HG02870 (cell line): ENCODE data around the gene RNF40.
A peak's percentile ranks its signal among the peaks of the same experiment; 100 is the strongest.
"Not testable (repeated sequence)": the region's sequence is repeated elsewhere in the genome, so short reads cannot be mapped to it uniquely, and the experiment has no call there.

Experiments
- ATAC-seq: cut with Tn5 transposase; IDR thresholded peaks from one replicate; pipeline ENCODE4 v1.9.1; 2021; ENCODE audit warnings: mild to moderate bottlenecking, moderate library complexity; ENCODE audit not compliant: unreplicated experiment

RNF40 gene

GRCh38 chr16:30813821-30814189, 51.7 kb downstream of the RNF40 start:
- peak; percentile 14 for ATAC-seq

DNA sequence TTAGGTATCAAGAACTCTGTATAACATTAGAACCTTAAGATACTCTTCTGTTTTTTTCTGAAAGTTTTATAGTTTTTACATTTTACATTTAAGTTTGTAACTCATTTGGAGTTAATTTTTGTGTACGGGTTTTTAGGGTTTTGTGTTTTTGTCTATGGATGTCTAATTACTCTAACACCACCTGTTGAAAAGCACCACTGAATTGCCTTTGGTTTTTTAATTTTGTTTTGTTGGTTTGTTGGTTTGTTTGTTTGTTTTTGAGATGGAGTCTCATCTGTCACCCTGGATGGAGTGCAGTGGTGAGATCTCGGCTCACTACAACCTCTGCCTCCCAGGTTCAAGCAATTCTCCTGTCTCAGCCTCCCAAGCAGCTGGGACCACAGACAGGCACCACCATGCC, 54.6 kb downstream of the RNF40 start:
- no peak for ATAC-seq

- ATAC-seq: no peak
Measured at GRCh38 chr16:30820952-30821421, 58.9 kb downstream of the RNF40 start.

DNA sequence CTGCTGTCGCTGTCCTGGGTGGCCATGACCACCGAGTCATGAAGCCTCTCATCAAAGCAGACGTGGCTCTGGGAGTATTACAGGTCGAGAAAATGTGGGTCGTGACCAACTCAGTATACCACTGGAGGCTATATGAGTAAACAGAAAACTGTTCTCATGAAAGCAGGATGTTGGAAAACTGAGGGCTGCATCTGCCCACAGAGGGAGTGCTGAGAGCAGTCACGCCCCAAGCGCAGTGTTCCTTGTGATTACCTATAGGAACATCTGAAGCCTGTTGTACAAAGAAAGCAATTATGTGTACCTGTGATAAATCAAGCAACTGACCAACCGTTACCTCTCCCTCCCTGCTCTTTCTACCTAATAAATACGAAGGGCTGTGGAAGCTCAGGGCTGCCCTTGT, 59.3 kb downstream of the RNF40 start:
- not testable (repeated sequence) for ATAC-seq

DNA sequence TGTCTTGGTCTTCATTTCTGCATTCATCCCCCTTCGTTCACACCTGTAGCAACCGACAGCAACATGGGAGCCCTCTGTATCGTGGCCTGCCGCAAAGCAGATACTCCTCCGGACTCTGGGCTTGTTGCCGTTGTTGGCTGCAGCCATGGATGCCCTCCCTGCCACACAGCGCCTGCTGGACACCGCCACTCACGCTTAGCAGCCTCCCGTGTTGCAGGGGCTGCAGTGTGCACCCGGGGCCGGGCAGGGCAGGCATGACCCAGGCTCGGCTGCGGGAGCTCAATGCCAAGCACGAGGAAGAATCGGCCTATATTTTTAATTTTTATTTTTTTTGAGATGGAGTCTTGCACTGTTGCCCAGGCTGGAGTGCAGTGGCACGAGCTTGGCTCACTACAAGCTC, 59.8 kb downstream of the RNF40 start:
- no peak for ATAC-seq
